HG03175 (cell line): ENCODE data around the gene TLCD2.
"Not testable (repeated sequence)": the region's sequence is repeated elsewhere in the genome, so short reads cannot be mapped to it uniquely, and the experiment has no call there.

Source experiments
- ATAC-seq: cut with Tn5 transposase; IDR thresholded peaks from one replicate; pipeline ENCODE4 v1.9.1; 2021; ENCODE audit warnings: mild to moderate bottlenecking, moderate library complexity; ENCODE audit not compliant: unreplicated experiment

Gene TLCD2

DNA sequence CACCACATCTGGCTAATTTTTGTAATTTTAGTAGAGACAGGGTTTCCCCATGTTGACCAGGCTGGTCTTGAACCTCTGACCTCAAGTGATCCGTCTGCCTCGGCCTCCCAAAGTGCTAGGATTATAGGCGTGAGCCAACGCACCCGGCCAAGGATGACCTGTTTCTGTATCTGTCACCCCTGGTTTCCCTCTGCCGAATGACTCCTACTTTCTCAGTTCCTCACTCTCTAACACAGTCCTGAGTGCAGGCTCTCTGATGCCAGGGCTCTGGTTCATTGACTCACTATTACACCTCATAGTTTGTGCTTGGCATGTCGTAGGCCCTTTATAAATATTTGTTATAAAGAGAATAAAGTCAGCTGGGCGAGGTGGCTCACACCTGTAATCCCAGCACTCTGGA is 14.8 kb downstream of the TLCD2 start:
- ATAC-seq, result no peak

DNA sequence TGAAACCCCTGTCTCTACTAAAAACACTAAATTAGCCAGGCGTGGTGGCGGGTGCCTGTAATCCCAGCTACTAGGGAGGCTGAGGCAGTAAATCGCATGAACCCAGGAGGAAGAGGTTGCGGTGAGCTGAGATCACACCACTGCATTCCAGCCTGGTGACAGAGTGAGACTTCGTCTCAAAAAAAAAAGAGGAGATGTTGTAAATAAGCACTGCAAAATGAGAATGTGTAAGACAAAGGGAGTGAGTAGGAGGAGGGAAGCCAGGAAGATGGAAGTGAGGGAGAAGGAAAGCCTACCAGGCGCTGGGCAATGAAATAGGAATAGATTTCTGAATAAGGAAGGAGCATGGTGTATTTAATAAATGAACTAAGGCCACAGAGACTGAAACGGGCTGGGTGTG is 16.8 kb downstream of the TLCD2 start:
- ATAC-seq, result no peak

DNA sequence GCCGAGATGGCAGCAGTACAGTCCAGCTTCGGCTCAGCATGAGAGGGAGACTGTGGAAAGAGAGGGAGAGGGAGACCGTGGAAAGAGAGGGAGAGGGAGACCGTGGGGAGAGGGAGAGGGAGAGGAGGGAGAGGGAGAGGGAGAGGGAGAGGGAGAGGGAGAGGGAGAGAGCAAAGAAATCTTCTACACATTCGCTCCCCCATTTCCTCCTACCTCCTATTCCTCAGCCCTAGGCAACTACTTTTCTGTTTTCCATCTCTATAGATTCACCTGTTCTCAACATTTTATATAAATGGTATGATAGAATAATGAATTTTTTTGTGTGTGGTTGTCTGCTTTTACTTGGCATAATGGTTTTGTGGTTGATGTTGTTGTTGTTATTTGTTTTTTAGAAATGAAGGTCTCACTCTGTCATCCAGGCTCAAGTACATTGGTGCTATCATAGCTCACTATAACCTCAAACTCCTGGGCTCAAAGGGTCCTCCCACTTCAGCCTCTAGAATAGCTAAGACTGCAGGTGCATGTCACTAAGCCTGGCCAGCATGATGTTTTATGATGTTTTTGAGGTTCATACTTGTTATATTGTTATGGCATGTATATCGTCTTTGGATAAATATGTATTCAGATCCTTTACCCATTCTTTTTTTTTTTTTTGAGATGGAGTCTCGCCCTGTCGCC is 19.5 kb downstream of the TLCD2 start:
- no peak for ATAC-seq

DNA sequence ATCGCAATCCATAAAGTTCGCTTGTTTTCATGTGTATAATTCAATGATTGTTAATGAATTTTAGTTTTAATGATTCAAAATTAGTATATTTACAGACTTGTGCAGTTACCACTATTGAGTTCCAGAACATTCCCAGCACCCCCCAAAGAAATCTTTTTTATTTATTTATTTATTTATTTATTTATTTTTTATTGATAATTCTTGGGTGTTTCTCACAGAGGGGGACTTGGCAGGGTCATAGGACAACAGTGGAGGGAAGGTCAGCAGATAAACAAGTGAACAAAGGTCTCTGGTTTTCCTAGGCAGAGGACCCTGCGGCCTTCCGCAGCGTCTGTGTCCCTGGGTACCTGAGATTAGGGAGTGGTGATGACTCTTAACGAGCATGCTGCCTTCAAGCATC is 21.8 kb downstream of the TLCD2 start:
- not testable (repeated sequence) for ATAC-seq

GRCh38 chr17:1686086-1686485 is 24.1 kb downstream of the TLCD2 start:
- no peak for ATAC-seq

DNA sequence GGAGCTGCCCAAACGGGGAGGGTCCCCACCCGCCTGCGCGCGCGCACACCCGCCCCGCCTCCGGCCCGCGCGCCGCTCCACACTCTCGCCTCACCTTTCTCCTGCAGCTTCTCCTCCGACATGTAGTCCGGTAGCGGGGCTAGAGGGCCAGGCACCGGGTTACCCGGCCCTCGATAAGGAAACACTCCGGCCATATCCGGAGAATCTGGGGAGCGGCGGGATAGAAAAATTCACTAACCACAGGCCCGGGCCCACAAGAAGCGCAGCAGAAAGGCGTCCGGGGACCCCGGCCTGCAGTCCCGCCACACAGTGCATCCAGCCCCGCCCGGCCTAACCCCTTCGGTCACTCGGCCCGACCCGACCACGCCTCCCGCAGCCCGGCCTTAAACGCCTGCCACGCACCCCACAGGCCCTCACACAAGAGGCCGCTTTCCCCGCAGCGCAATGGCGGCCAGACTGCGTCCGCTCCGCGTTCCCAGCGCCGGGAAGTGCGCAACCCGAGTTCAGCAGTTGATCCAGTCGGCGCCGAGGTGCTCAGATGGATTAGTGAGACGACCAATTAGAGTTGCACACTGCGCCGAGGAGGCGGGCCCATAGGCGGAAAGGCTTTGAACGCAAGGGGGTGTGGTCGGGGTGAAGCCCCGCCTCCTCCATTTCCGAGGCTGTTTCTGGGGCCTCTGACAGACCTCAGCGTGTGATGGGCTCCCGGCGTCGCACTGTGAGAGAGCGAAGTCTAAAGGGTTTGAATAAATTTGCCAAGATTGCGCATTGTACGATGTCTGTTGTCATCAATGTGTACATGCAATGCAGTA is 25.6 kb downstream of the TLCD2 start, which contains the start of gene PRPF8:
TSS of gene PRPF8 (minus strand) at position 490 of the 812 bp plus-strand sequence. CDS start at position 194, 296 bp downstream.
- peak; percentile 98 for ATAC-seq

- no peak for ATAC-seq
These were observed 26.7 kb downstream of the TLCD2 start for GRCh38 chr17:1683459-1683858.

DNA sequence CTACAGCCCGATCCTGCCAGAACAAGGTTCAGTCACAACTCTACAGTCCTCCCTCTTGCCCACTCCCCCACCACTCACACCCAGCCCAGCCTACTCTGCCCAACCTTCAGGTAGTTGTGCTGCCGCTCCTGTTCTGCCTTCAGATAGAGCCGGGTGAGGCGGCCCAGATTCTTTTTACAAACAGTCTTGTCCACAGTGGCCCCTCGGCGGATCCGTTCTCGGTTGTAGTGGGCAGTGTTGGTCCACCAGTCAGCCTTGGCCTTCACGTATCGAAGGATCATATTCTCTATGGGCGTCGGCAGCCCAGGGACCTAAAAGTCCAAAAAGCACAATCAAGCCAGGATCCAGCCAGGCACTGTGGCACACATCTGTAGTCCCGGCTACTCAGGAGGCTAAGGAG is 33.8 kb downstream of the TLCD2 start:
- no peak for ATAC-seq

DNA sequence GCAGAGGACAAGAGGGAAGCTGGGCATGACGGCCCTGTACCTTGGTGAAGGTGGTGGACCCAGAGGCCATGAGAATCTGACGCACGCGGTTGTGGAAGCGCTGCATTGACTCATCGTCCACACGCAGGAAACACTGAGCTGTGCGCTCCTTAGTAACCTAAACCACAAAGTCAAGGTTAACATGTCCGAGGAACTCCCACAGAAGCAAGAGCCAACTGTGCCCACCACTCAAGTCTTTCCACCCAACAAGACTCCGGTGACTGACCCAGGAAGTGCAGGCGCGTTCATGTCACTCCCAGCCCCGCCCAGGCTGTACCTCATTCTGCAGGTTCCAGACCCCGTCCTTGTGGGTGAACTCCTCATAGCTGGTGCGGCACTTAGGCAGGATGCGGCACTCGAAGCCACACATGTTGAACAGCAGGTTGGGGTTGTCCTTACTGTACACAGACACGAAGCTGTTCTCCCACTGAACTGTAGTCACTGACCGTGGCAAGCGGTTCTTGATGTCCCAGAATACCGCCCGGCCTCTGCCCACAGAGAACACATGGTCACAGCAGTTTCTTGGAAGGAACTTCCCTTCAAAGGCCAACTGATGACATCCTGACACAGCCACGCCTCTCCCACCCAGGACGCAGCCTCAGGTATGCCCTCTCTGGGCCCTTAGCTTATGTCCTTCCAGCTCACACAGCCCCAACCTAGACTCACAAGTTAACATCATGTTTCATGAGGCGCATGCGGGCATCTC is 37.0 kb downstream of the TLCD2 start:
- no peak for ATAC-seq

DNA sequence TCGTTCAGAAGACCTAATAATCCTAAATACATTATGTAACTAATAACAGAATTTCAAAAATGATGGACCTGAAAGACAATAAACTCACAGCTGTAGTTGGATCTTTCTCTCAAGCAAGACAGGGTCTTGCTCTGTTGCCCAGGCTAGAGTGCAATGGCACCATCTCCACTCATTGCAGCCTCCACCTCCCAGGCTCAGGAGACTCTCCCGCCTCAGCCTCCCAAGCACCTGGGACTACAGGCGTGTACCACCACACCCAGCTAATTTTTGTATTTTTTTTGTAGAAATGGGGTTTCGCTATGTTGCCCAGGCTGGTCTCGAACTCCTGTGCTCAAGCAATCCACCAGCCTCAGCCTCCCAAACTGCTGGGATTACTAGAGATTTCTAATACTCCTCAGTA is 46.2 kb downstream of the TLCD2 start:
- ATAC-seq, result not testable (repeated sequence)

GRCh38 chr17:1661045-1661444 is 49.1 kb downstream of the TLCD2 start:
- ATAC-seq, result no peak

DNA sequence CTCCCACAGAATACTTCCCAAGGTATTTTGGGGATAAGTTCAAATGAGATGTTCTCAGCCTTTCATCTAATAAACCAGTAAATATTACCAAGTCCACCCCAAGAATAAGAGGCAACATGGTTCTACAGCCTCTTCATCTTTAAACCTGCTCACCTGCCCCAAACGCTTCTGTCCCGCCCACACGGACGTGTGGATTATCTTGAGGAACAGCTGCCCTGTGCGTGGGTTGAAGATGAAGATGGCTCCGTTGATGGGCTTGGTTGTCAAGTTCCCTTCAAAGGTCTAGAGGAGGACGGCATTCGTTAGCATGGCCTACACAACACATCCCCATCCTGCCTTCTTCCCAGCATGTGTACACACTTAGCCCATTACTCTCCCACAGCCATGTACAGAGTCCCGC is 52.1 kb downstream of the TLCD2 start:
- no peak for ATAC-seq

DNA sequence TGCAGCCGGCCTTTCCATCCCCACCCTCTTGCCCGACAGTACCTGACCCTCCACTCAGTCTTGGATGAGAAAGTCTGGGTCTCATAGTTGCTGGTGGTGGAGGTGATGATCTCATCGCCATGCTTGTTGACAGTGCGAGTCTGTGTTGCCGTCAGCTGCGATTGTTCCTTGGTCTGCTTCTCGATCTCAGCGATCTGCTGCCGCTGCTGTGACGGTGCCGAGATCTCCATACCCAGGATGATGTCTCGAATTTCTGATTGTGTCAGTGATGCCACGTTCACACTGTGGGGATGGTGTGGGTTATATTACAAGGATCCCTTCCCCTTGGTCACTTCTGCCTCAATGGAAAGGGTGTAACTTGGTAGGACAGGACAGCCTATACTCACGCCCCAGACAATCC is 56.4 kb downstream of the TLCD2 start:
- ATAC-seq, result no peak

GRCh38 chr17:1652794-1653193 is 57.4 kb downstream of the TLCD2 start:
- not testable (repeated sequence) for ATAC-seq
